Kidney glomerular epithelial cell (primary cell): Measurements from ENCODE around the gene PJA2.

ENCODE experiments used
- DNase-seq: peaks from one replicate; lab custom pipeline; 2025; lab: John Stamatoyannopoulos, UW

The PJA2 gene

GRCh38 chr5:109350537-109351270, 59.1 kb downstream of the PJA2 start:
- DNase-seq = no peak

- DNase-seq = no peak
Measured at GRCh38 chr5:109349388-109349787, 60.4 kb downstream of the PJA2 start.

GRCh38 chr5:109347252-109347888, 62.4 kb downstream of the PJA2 start:
- no peak for DNase-seq

GRCh38 chr5:109345699-109346098, 64.1 kb downstream of the PJA2 start:
- DNase-seq = no peak

- no peak for DNase-seq
Measured at GRCh38 chr5:109340351-109340750, 69.4 kb downstream of the PJA2 start.

GRCh38 chr5:109335114-109335513, 74.7 kb downstream of the PJA2 start:
- no peak for DNase-seq

GRCh38 chr5:109334056-109334455, 75.7 kb downstream of the PJA2 start:
- DNase-seq = no peak

GRCh38 chr5:109329333-109330237, 80.2 kb downstream of the PJA2 start:
- no peak for DNase-seq

GRCh38 chr5:109328626-109329025, 81.1 kb downstream of the PJA2 start:
- DNase-seq = no peak

GRCh38 chr5:109327570-109327969, 82.2 kb downstream of the PJA2 start:
- DNase-seq = no peak

- no peak for DNase-seq
Measured at GRCh38 chr5:109326919-109327318, 82.9 kb downstream of the PJA2 start.

GRCh38 chr5:109325456-109325855, 84.3 kb downstream of the PJA2 start:
- DNase-seq = no peak

GRCh38 chr5:109324931-109325330, 84.8 kb downstream of the PJA2 start:
- DNase-seq = no peak

GRCh38 chr5:109324351-109324750, 85.4 kb downstream of the PJA2 start:
- no peak for DNase-seq

GRCh38 chr5:109322694-109323093, 87.1 kb downstream of the PJA2 start:
- no peak for DNase-seq

- DNase-seq = no peak
Measured at GRCh38 chr5:109319351-109319750, 90.4 kb downstream of the PJA2 start.

- DNase-seq = no peak
Measured at GRCh38 chr5:109318455-109319108, 91.2 kb downstream of the PJA2 start.

GRCh38 chr5:109316634-109317033, 93.1 kb downstream of the PJA2 start:
- no peak for DNase-seq

GRCh38 chr5:109315245-109315644, 94.5 kb downstream of the PJA2 start:
- no peak for DNase-seq

- DNase-seq = no peak
Measured at GRCh38 chr5:109313127-109313526, 96.6 kb downstream of the PJA2 start.

GRCh38 chr5:109312695-109313094, 97.1 kb downstream of the PJA2 start:
- DNase-seq = no peak

- no peak for DNase-seq
Measured at GRCh38 chr5:109310315-109310714, 99.5 kb downstream of the PJA2 start.
